Activated naive CD4-positive, alpha-beta T cell treated with Interleukin-2 at 50 U/mL for 16 hours (primary cell): Measurements from ENCODE around the gene TES.

Experiments
- DNase-seq: peaks from one replicate; pipeline ENCODE4 v3.0.0-alpha.2; 2020

Gene TES

GRCh38 chr7:116195451-116195850, 14.9 kb upstream of the TES start:
- no peak for DNase-seq

GRCh38 chr7:116196947-116197346, 13.4 kb upstream of the TES start:
- no peak for DNase-seq

- DNase-seq = no peak
These were observed 13.0 kb upstream of the TES start for GRCh38 chr7:116197360-116197759.

GRCh38 chr7:116198748-116199410, 11.5 kb upstream of the TES start:
- DNase-seq = no peak

GRCh38 chr7:116200963-116201362, 9.4 kb upstream of the TES start:
- no peak for DNase-seq

- DNase-seq = no peak
These were observed 4.2 kb upstream of the TES start for GRCh38 chr7:116206141-116206540.

- no peak for DNase-seq
These were observed 1.4 kb upstream of the TES start for GRCh38 chr7:116208919-116209318.

GRCh38 chr7:116209561-116210070, 723 bp upstream of the TES start:
- no peak for DNase-seq

- peak; percentile 76 for DNase-seq
These were observed 920 bp downstream of the TES start for GRCh38 chr7:116211006-116211912.

GRCh38 chr7:116211913-116212596, 1.7 kb downstream of the TES start:
- no peak for DNase-seq

- no peak for DNase-seq
These were observed 2.5 kb downstream of the TES start for GRCh38 chr7:116212869-116213268.

GRCh38 chr7:116213361-116214130, 3.2 kb downstream of the TES start:
- no peak for DNase-seq

GRCh38 chr7:116214921-116215320, 4.6 kb downstream of the TES start:
- DNase-seq = no peak

GRCh38 chr7:116215551-116215950, 5.2 kb downstream of the TES start:
- no peak for DNase-seq

GRCh38 chr7:116216956-116217571, 6.7 kb downstream of the TES start:
- DNase-seq = no peak

- no peak for DNase-seq
These were observed 7.8 kb downstream of the TES start for GRCh38 chr7:116218051-116218645.

- DNase-seq = no peak
These were observed 8.4 kb downstream of the TES start for GRCh38 chr7:116218747-116219146.

GRCh38 chr7:116219288-116219687, 8.9 kb downstream of the TES start:
- no peak for DNase-seq

GRCh38 chr7:116219834-116220233, 9.5 kb downstream of the TES start:
- DNase-seq = no peak

GRCh38 chr7:116222501-116222900, 12.2 kb downstream of the TES start:
- DNase-seq = no peak

- no peak for DNase-seq
These were observed 13.2 kb downstream of the TES start for GRCh38 chr7:116223588-116223987.
